Vagina (tissue), 2 donors: ENCODE measurements around the gene CCBE1. TPM values are rescaled to one million over a fixed set of nuclear protein-coding genes. Genes with fewer than 3 reads are reported as not detected.

Experiments
- DNase-seq, 2 donors: peaks; one replicate each; pipeline ENCODE4 v3.0.0-alpha.2; 2017; ENCODE audit errors: extremely low spot score in 2 of 2
- H3K27ac ChIP-seq: fragments of 200-600 bp; sonication (generic); one replicate; pipeline ENCODE4 v1.5.1; 2019
- H3K27me3 ChIP-seq: fragments of 200-600 bp; sonication (generic); one replicate; pipeline ENCODE4 v1.5.1; 2019
- H3K36me3 ChIP-seq, 2 donors: fragments of 200-600 bp; sonication (generic); one replicate each; pipeline ENCODE4 v1.5.1; 2017 to 2019
- H3K4me1 ChIP-seq: fragments of 200-600 bp; sonication (generic); one replicate; pipeline ENCODE4 v1.5.1; 2019
- H3K4me3 ChIP-seq, 2 donors: fragments of 200-600 bp; sonication (generic); 1 replicate in 1 of 2; 2 replicates in 1 of 2; pipeline ENCODE4 v1.5.1; 2016 to 2019
- H3K9me3 ChIP-seq: fragments of 200-600 bp; sonication (generic); one replicate; pipeline ENCODE4 v1.5.1; 2019
- POLR2A ChIP-seq, 2 donors: fragments of 450-650 bp; IDR thresholded peaks; one replicate each; pipeline ENCODE4 v1.6.1; 2017; ENCODE audit warnings: antibody characterized with exemption in 2 of 2, mild to moderate bottlenecking in 2 of 2, moderate library complexity in 2 of 2
- POLR2AphosphoS5 ChIP-seq, 2 donors: sonication (generic); formaldehyde crosslinking; IDR thresholded peaks; one replicate each; pipeline ENCODE4 v1.9.0; 2017; ENCODE audit warnings: antibody characterized with exemption in 2 of 2, mild to moderate bottlenecking in 2 of 2, low read depth in 1 of 2; ENCODE audit not compliant: insufficient read depth in 1 of 2
- intact Hi-C: fragments of 100-400 bp; cut with DNase I; formaldehyde crosslinking; loops from one replicate; pipeline ENCODE4 v1.15.1; 2023
- total RNA-seq: library from RNA; depleted of rRNA; stranded (reverse); fragments of >200 nt; gene quantifications from one replicate; pipeline ENCODE4 v1.2.3, GENCODE V29; 2016
- TF ChIP-seq, protein P1 (sequence below), 3 experiments: fragments of 450-650 bp in 2 of 3; fragments of 200-600 bp in 1 of 3; sonication (generic) in 1 of 3; IDR thresholded peaks; one replicate each; pipeline ENCODE4 v1.5.1; 2017 to 2019; ENCODE audit warnings: antibody characterized with exemption in 3 of 3, mild to moderate bottlenecking in 2 of 3, moderate library complexity in 2 of 3

The CCBE1 gene
- total RNA-seq, 1 donor from 2014 or later: 2.9 TPM

- intact Hi-C loops: no loop called here
- Histone ChIP-seq H3K27me3 (no peaks in the 10 kb centered on the region), H3K4me1 (no peaks in the 10 kb centered on the region), H3K4me3 (no peak overlapping the region), H3K9me3 (no peaks in the 10 kb centered on the region), H3K27ac (no peak overlapping the region), H3K36me3 (no peaks in the 10 kb centered on the region)
- TF ChIP-seq, protein P1, sequence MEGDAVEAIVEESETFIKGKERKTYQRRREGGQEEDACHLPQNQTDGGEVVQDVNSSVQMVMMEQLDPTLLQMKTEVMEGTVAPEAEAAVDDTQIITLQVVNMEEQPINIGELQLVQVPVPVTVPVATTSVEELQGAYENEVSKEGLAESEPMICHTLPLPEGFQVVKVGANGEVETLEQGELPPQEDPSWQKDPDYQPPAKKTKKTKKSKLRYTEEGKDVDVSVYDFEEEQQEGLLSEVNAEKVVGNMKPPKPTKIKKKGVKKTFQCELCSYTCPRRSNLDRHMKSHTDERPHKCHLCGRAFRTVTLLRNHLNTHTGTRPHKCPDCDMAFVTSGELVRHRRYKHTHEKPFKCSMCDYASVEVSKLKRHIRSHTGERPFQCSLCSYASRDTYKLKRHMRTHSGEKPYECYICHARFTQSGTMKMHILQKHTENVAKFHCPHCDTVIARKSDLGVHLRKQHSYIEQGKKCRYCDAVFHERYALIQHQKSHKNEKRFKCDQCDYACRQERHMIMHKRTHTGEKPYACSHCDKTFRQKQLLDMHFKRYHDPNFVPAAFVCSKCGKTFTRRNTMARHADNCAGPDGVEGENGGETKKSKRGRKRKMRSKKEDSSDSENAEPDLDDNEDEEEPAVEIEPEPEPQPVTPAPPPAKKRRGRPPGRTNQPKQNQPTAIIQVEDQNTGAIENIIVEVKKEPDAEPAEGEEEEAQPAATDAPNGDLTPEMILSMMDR (IDR thresholded peaks at IDR 0.05): no peak
- TF ChIP-seq POLR2A (IDR thresholded peaks at IDR 0.05) (no peak), POLR2AphosphoS5 (IDR thresholded peaks at IDR 0.05; ENCODE audit: insufficient read depth in 1 of 2, low read depth in 1 of 2) (no peak)
- no peak for DNase-seq
These were observed 36.2 kb upstream of the CCBE1 start for GRCh38 chr18:59733421-59733820.

- no peaks in the 10 kb centered on the region for H3K27me3 ChIP-seq
- H3K27ac ChIP-seq: no peak overlapping the region
- H3K4me3 ChIP-seq: no peak overlapping the region
- no peaks in the 10 kb centered on the region for H3K4me1 ChIP-seq
- H3K36me3 ChIP-seq: no peaks in the 10 kb centered on the region
- no peaks in the 10 kb centered on the region for H3K9me3 ChIP-seq
- intact Hi-C loops: no loop called here
- TF ChIP-seq, protein P1 (IDR thresholded peaks at IDR 0.05): no peak
- TF ChIP-seq POLR2AphosphoS5 (IDR thresholded peaks at IDR 0.05; ENCODE audit: insufficient read depth in 1 of 2, low read depth in 1 of 2) (no peak), POLR2A (IDR thresholded peaks at IDR 0.05) (no peak)
- no peak for DNase-seq
These were observed 33.7 kb upstream of the CCBE1 start for GRCh38 chr18:59730896-59731295.

DNA sequence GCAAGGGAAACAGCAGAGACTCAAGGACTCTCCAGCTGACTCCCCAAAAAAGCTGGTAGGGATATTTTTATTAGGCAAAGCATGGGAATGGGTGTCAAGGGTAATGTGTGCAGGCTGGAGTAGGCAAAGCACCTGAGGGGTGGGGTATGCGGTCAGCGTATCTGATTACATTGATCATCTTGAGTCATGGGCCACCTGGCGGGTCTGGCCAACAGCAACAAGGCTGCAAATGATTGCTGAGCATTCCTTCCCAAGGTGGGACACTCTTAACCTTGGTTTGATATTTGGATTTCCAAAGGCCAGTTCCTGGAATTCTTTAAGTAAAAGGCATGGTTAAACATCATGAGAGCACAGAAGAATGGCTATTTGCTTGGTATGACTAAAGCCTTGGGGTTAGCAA, 32.6 kb upstream of the CCBE1 start:
- Histone ChIP-seq H3K36me3 (no peaks in the 10 kb centered on the region), H3K9me3 (no peaks in the 10 kb centered on the region), H3K27me3 (no peaks in the 10 kb centered on the region), H3K4me3 (no peak overlapping the region), H3K4me1 (no peaks in the 10 kb centered on the region), H3K27ac (no peak overlapping the region)
- intact Hi-C loops: no loop called here
- TF ChIP-seq, protein P1 (IDR thresholded peaks at IDR 0.05): no peak
- TF ChIP-seq POLR2A (IDR thresholded peaks at IDR 0.05) (no peak), POLR2AphosphoS5 (IDR thresholded peaks at IDR 0.05; ENCODE audit: insufficient read depth in 1 of 2, low read depth in 1 of 2) (no peak)
- DNase-seq: no peak

DNA sequence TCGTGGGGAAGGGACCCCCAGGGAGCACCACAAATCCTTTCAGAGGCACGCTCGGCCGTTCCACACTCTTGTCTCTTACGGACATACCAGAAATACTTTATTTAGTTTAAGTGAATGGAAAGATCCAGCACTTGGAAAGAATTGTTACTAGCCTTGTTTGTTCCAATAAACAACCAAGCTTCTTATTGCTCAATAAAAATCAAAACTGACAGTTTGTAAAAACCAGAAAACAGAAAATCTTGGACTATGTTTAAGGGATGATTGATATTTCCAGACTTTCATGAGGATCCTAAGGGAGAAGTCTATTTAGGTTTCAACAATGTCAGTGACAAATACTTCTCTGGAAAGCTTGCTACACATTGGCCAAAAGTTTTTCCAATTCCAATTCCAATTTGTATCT, 31.6 kb upstream of the CCBE1 start:
- H3K27me3 ChIP-seq: no peaks in the 10 kb centered on the region
- no peak overlapping the region for H3K4me3 ChIP-seq
- H3K9me3 ChIP-seq: no peaks in the 10 kb centered on the region
- H3K27ac ChIP-seq: no peak overlapping the region
- no peak for DNase-seq
- intact Hi-C loops: no loop called here
- TF ChIP-seq POLR2A (IDR thresholded peaks at IDR 0.05) (no peak), POLR2AphosphoS5 (IDR thresholded peaks at IDR 0.05; ENCODE audit: insufficient read depth in 1 of 2, low read depth in 1 of 2) (no peak)
- TF ChIP-seq, protein P1 (IDR thresholded peaks at IDR 0.05): no peak
- H3K4me1 ChIP-seq: no peaks in the 10 kb centered on the region
- no peaks in the 10 kb centered on the region for H3K36me3 ChIP-seq

DNA sequence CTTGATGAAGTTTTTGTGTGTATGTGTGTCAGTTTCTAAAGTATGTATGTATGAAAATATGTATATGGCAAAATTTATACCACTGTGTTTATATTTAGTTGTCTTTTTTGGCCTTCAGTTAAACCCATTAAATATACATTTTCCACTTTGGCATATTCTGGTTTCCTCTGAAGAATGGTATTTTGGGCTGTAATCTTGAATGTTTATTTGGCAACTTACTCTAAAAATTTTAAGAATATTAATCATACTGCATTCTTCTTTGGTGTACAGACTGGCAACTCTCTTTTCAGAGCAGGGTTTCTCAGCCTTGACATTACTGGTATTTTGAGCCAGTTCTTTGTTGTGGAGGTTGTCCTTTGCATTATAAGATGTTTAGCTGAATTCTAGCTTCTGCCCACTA, 27.9 kb upstream of the CCBE1 start:
- Histone ChIP-seq H3K4me3 (no peak overlapping the region), H3K27me3 (no peaks in the 10 kb centered on the region), H3K27ac (no peak overlapping the region), H3K4me1 (no peaks in the 10 kb centered on the region), H3K36me3 (no peaks in the 10 kb centered on the region), H3K9me3 (no peaks in the 10 kb centered on the region)
- TF ChIP-seq POLR2A (IDR thresholded peaks at IDR 0.05) (no peak), POLR2AphosphoS5 (IDR thresholded peaks at IDR 0.05; ENCODE audit: insufficient read depth in 1 of 2, low read depth in 1 of 2) (no peak)
- TF ChIP-seq, protein P1 (IDR thresholded peaks at IDR 0.05): no peak
- intact Hi-C loops: no loop called here
- DNase-seq: no peak
